Neural cell (in vitro differentiated cells): ENCODE measurements around the gene SLC66A1. TPM values are rescaled to one million over a fixed set of nuclear protein-coding genes. Genes with fewer than 3 reads are reported as not detected.

ENCODE experiments used
- H2AFZ ChIP-seq: fragments of 200-600, 300-800 bp; sonication (generic), shearing (Covaris generic); 2 replicates; pipeline ENCODE4 v1.6.0; 2014; ENCODE audit warnings: low read depth, mild to moderate bottlenecking, antibody characterized with exemption, low read length, moderate library complexity
- H3F3A ChIP-seq: fragments of 200-600 bp; shearing (Covaris generic); 2 replicates; pipeline ENCODE4 v1.6.1; 2016; ENCODE audit warnings: mild to moderate bottlenecking, moderate library complexity, mixed read lengths, antibody characterized with exemption, low read length; ENCODE audit not compliant: insufficient read depth, poor library complexity, severe bottlenecking
- H3K27ac ChIP-seq: fragments of 200-600, 300-800 bp; sonication (generic), shearing (Covaris generic); 2 replicates; pipeline ENCODE4 v1.5.1; 2014; ENCODE audit warnings: mild to moderate bottlenecking, low read length, moderate library complexity
- H3K27me3 ChIP-seq: fragments of 300-800, 200-600 bp; sonication (generic), shearing (Covaris generic); 2 replicates; pipeline ENCODE4 v1.6.0; 2014; ENCODE audit warnings: mild to moderate bottlenecking, low read depth, low read length, moderate library complexity; ENCODE audit not compliant: insufficient read depth
- H3K36me3 ChIP-seq: fragments of 300-800, 200-600 bp; sonication (generic), shearing (Covaris generic); 2 replicates; pipeline ENCODE4 v1.5.1; 2014; ENCODE audit warnings: mild to moderate bottlenecking, antibody characterized with exemption, low read length, moderate library complexity; ENCODE audit not compliant: insufficient read depth
- H3K4me2 ChIP-seq: fragments of 300-800, 200-600 bp; sonication (generic), shearing (Covaris generic); 2 replicates; pipeline ENCODE4 v1.6.0; 2014; ENCODE audit warnings: mild to moderate bottlenecking, low read length
- H3K4me3 ChIP-seq: fragments of 300-800, 200-600 bp; sonication (generic), shearing (Covaris generic); 2 replicates; pipeline ENCODE4 v1.5.1; 2014; ENCODE audit warnings: mild to moderate bottlenecking, low read length, moderate library complexity
- H3K79me2 ChIP-seq: fragments of 200-600 bp; shearing (Covaris generic); replicated peaks from 2 replicates; pipeline ENCODE4 v1.6.0; 2014; ENCODE audit warnings: mild to moderate bottlenecking, low read length, moderate library complexity; ENCODE audit not compliant: insufficient read depth
- H3K9ac ChIP-seq: fragments of 300-800, 200-600 bp; sonication (generic), shearing (Covaris generic); 2 replicates; pipeline ENCODE4 v1.6.1; 2016; ENCODE audit warnings: mild to moderate bottlenecking, low read length, mixed read lengths
- H3K9me2 ChIP-seq: fragments of 200-600 bp; shearing (Covaris generic); 2 replicates; pipeline ENCODE4 v1.6.1; 2016; ENCODE audit warnings: mild to moderate bottlenecking, low read length, mixed read lengths; ENCODE audit not compliant: insufficient read depth
- H3K9me3 ChIP-seq: fragments of 200-600, 300-800 bp; sonication (generic), shearing (Covaris generic); 2 replicates; pipeline ENCODE4 v1.6.1; 2016; ENCODE audit warnings: mild to moderate bottlenecking, mixed run types, low read length, moderate library complexity, mixed read lengths
- H4K20me1 ChIP-seq: fragments of 200-600 bp; shearing (Covaris generic); 2 replicates; pipeline ENCODE4 v1.6.1; 2016; ENCODE audit warnings: mild to moderate bottlenecking, mixed run types; ENCODE audit not compliant: insufficient read depth
- CTCF ChIP-seq: fragments of 450-650 bp; IDR thresholded peaks from 2 replicates; pipeline ENCODE4 v1.5.1; 2014; ENCODE audit warnings: antibody characterized with exemption, mild to moderate bottlenecking, moderate library complexity; ENCODE audit not compliant: poor library complexity, severe bottlenecking
- EP300 ChIP-seq: fragments of 450-650 bp; conservative IDR thresholded peaks from 2 replicates; pipeline ENCODE4 v1.6.1; 2014; ENCODE audit warnings: antibody characterized with exemption, mild to moderate bottlenecking, moderate library complexity; ENCODE audit not compliant: poor library complexity, severe bottlenecking
- EZH2 ChIP-seq: fragments of 200-600, 300-800 bp; shearing (Covaris generic), sonication (generic); IDR thresholded peaks from 2 replicates; pipeline ENCODE4 v1.6.1; 2014; ENCODE audit warnings: antibody characterized with exemption, low read length, borderline replicate concordance, mild to moderate bottlenecking; ENCODE audit not compliant: insufficient read depth, poor library complexity, severe bottlenecking
- MXI1 ChIP-seq: fragments of 450-650 bp; conservative IDR thresholded peaks from 2 replicates; pipeline ENCODE4 v1.6.1; 2014; ENCODE audit warnings: antibody characterized with exemption, mild to moderate bottlenecking; ENCODE audit not compliant: poor library complexity, severe bottlenecking
- POLR2AphosphoS5 ChIP-seq: IDR thresholded peaks from 2 replicates; pipeline ENCODE4 v1.6.1; 2012
- RAD21 ChIP-seq: fragments of 450-650 bp; conservative IDR thresholded peaks from 2 replicates; pipeline ENCODE4 v1.6.1; 2014; ENCODE audit warnings: antibody characterized with exemption, mild to moderate bottlenecking, moderate library complexity
- REST ChIP-seq: IDR thresholded peaks from 2 replicates; pipeline ENCODE4 v1.6.1; 2012; ENCODE audit warnings: borderline replicate concordance
- SMC3 ChIP-seq: fragments of 450-650 bp; conservative IDR thresholded peaks from 2 replicates; pipeline ENCODE4 v1.6.1; 2014; ENCODE audit warnings: antibody characterized with exemption, mild to moderate bottlenecking, moderate library complexity; ENCODE audit not compliant: poor library complexity
- TAF1 ChIP-seq: IDR thresholded peaks from 2 replicates; pipeline ENCODE4 v1.6.1; 2012; ENCODE audit warnings: low read depth
- polyA plus RNA-seq: library from polyadenylated mRNA; depleted of rRNA; stranded (reverse); fragments of >200 nt; gene quantifications from 2 replicates; pipeline ENCODE4 v1.2.3, GENCODE V29; 2014

The SLC66A1 gene
- polyA plus RNA-seq, 1 donor from 2014 or later, result 31.8 TPM

- Histone ChIP-seq H2AFZ (no peak overlapping the region), H3F3A (no peaks in the 10 kb centered on the region), H4K20me1 (no peaks in the 10 kb centered on the region), H3K9me3 (no peaks in the 10 kb centered on the region), H3K4me2 (no peak overlapping the region), H3K79me2 (no peaks in the 10 kb centered on the region), H3K36me3 (no peaks in the 10 kb centered on the region), H3K9ac (no peak overlapping the region), H3K9me2 (no peaks in the 10 kb centered on the region), H3K27me3 (no peaks in the 10 kb centered on the region), H3K4me3 (no peak overlapping the region), H3K27ac (no peak overlapping the region)
- TF ChIP-seq TAF1 (no peak), SMC3 (no peak), EZH2 (no peak), RAD21 (no peak), POLR2AphosphoS5 (no peak), EP300 (no peak), REST (no peak), MXI1 (no peak), CTCF (no peak)
Observed at GRCh38 chr1:19329188-19329587, 17.1 kb downstream of the SLC66A1 start.

- H3K27me3 ChIP-seq, result no peaks in the 10 kb centered on the region
- no peak overlapping the region for H2AFZ ChIP-seq
- no peaks in the 10 kb centered on the region for H3K9me3 ChIP-seq
- TF ChIP-seq MXI1 (no peak), POLR2AphosphoS5 (no peak), TAF1 (no peak), RAD21 (no peak), CTCF (no peak), REST (no peak), SMC3 (no peak), EP300 (no peak), EZH2 (no peak)
- H3K9ac ChIP-seq, result no peak overlapping the region
- no peak overlapping the region for H3K27ac ChIP-seq
- H3K4me3 ChIP-seq, result no peak overlapping the region
- no peaks in the 10 kb centered on the region for H3K9me2 ChIP-seq
- H3K4me2 ChIP-seq, result no peak overlapping the region
- no peaks in the 10 kb centered on the region for H3K79me2 ChIP-seq
- no peaks in the 10 kb centered on the region for H3K36me3 ChIP-seq
- H4K20me1 ChIP-seq, result no peaks in the 10 kb centered on the region
- H3F3A ChIP-seq, result no peaks in the 10 kb centered on the region
Observed at GRCh38 chr1:19329611-19330010, 17.5 kb downstream of the SLC66A1 start.
